ENCODE results near the gene RALA.
A peak's percentile ranks its signal among the peaks of the same experiment; 100 is the strongest.

RALA gene

DNA sequence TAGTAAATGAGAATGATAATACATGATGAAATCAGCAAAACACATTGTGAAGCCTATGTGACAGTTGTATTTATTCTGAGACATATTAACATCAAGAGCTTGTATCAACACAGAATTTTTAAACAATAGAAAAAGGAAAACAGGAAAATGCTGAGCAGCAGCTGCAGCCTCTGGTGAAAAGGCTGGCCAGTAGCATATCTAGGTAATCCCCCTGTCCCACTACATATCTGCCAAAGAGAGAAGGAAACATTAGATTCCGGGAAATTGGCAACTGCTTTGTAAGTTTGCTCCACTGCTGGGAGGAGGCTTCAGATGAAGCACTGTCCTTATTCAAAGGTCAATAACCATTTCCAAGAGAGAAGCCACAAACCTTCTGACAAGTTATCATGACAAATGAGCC lies 89.4 kb downstream of the RALA start:
- Histone ChIP-seq H3K36me3 (ENCODE audit: control insufficient read depth in 2 of 2, insufficient read depth in 2 of 2, low read length in 2 of 2) (peaks cover 0 to under 1% of the 10 kb centered on the region in 2 donors), H3K27me3 (ENCODE audit: control insufficient read depth in 2 of 2, insufficient read depth in 2 of 2, low read length in 2 of 2) (no peaks in the 10 kb centered on the region), H3K9ac (ENCODE audit: low read depth in 1 of 2, low read length in 2 of 2) (no peak overlapping the region), H3K27ac (ENCODE audit: low read depth in 2 of 2, low read length in 2 of 2) (no peak overlapping the region), H3K4me1 (ENCODE audit: control insufficient read depth in 2 of 2, insufficient read depth in 2 of 2, low read length in 2 of 2) (peaks cover 0 to 2% of the 10 kb centered on the region in 2 donors), H3K9me3 (ENCODE audit: control insufficient read depth in 2 of 2, low read length in 2 of 2) (peaks cover 0 to 4% of the 10 kb centered on the region in 2 donors), H3K4me3 (ENCODE audit: low read length in 2 of 2) (no peak overlapping the region)

DNA sequence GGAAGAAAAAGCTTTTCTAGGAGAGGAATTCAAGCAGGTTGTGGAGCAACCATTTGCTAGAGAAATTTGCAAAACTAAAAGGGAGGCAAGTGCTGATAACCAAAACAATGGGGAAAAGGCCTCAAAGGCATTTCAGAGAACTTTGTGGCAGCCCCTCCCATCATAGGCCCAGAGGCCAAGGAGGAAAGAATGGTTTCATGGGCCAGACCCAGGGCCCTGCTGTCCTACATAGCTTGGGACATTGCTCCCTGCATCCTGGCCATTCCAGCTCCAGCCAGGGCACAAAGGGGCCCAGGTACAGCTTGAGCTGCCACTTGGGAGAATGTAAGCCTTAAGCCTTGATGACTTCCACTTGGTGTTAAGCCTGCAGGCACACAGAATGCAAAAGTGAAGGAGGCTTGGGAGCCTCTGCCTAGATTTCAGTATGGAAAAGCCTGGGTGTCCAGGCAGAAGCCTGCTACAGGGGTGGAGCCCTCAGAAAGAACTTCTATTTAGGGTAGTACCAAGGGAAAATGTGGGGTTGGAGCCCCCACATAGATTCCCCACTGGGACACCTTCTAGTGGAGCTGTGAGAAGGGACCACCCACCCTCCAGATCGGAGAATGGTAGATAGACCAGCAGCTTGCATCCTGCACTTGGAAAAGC lies 91.2 kb downstream of the RALA start:
- Histone ChIP-seq H3K9me3 (ENCODE audit: control insufficient read depth in 2 of 2, low read length in 2 of 2) (peaks cover 0 to 4% of the 10 kb centered on the region in 2 donors), H3K4me3 (ENCODE audit: low read length in 2 of 2) (no peak overlapping the region), H3K36me3 (ENCODE audit: control insufficient read depth in 2 of 2, insufficient read depth in 2 of 2, low read length in 2 of 2) (no peaks in the 10 kb centered on the region), H3K9ac (ENCODE audit: low read depth in 1 of 2, low read length in 2 of 2) (no peak overlapping the region), H3K4me1 (ENCODE audit: control insufficient read depth in 2 of 2, insufficient read depth in 2 of 2, low read length in 2 of 2) (peaks cover 3 to 4% of the 10 kb centered on the region in 2 donors), H3K27me3 (ENCODE audit: control insufficient read depth in 2 of 2, insufficient read depth in 2 of 2, low read length in 2 of 2) (no peaks in the 10 kb centered on the region), H3K27ac (ENCODE audit: low read depth in 2 of 2, low read length in 2 of 2) (no peak overlapping the region)

DNA sequence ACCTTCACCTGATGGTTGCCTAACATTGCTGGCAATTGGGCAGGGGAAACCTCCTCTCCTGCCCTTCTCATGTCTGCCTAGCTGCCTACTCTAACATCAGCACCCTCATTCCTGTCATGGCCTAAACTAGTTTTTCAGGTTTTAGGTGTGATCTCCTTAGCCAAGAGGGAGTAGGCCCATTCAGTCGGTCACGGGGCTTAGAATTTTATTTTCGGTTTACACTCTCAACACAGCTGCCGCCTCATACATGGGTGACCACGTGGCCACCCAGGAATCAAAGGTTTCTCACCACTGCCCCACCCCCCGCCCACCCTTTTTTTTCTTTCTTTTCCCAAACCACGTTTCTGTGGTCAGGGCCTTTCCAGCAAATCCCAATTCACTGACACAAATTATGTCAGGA lies 97.2 kb downstream of the RALA start:
- H3K4me3 ChIP-seq (ENCODE audit: low read length in 2 of 2): peak overlapping the region in 1 of 2 donors; percentile 31
- H3K27ac ChIP-seq (ENCODE audit: low read depth in 2 of 2, low read length in 2 of 2): peak overlapping the region; percentile 90 to 94
- H3K9ac ChIP-seq (ENCODE audit: low read depth in 1 of 2, low read length in 2 of 2): peak overlapping the region in 1 of 2 donors; percentile 50
- no peaks in the 10 kb centered on the region for H3K9me3 ChIP-seq (ENCODE audit: control insufficient read depth in 2 of 2, low read length in 2 of 2)
- H3K4me1 ChIP-seq (ENCODE audit: control insufficient read depth in 2 of 2, insufficient read depth in 2 of 2, low read length in 2 of 2): peaks cover 13 to 18% of the 10 kb centered on the region in 2 donors
- H3K27me3 ChIP-seq (ENCODE audit: control insufficient read depth in 2 of 2, insufficient read depth in 2 of 2, low read length in 2 of 2): no peaks in the 10 kb centered on the region
- H3K36me3 ChIP-seq (ENCODE audit: control insufficient read depth in 2 of 2, insufficient read depth in 2 of 2, low read length in 2 of 2): no peaks in the 10 kb centered on the region

DNA sequence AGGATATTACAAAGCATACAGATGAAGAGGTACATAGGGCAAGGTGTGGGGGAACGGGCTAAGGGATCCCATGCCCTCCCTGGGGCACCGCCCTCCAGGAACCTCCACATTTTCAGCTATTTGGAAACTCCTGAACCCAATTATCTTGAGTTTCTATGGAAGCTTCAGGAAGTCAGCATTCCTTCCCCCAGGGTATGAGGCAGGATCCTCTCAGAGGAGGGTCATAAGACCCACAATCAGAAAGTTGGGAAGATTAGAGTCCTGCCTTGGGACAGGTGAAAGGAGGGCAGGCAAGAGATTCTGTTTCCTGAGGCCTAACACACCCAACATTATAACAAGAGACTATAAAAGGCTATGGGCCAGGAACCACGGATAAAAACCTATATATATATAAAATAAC lies 98.0 kb downstream of the RALA start:
- H3K36me3 ChIP-seq (ENCODE audit: control insufficient read depth in 2 of 2, insufficient read depth in 2 of 2, low read length in 2 of 2): no peaks in the 10 kb centered on the region
- H3K27ac ChIP-seq (ENCODE audit: low read depth in 2 of 2, low read length in 2 of 2): peak overlapping the region; percentile 78 to 87
- no peaks in the 10 kb centered on the region for H3K27me3 ChIP-seq (ENCODE audit: control insufficient read depth in 2 of 2, insufficient read depth in 2 of 2, low read length in 2 of 2)
- H3K4me1 ChIP-seq (ENCODE audit: control insufficient read depth in 2 of 2, insufficient read depth in 2 of 2, low read length in 2 of 2): peaks cover 13 to 18% of the 10 kb centered on the region in 2 donors
- peak overlapping the region in 1 of 2 donors; percentile 39 for H3K4me3 ChIP-seq (ENCODE audit: low read length in 2 of 2)
- H3K9me3 ChIP-seq (ENCODE audit: control insufficient read depth in 2 of 2, low read length in 2 of 2): no peaks in the 10 kb centered on the region
- no peak overlapping the region for H3K9ac ChIP-seq (ENCODE audit: low read depth in 1 of 2, low read length in 2 of 2)

DNA sequence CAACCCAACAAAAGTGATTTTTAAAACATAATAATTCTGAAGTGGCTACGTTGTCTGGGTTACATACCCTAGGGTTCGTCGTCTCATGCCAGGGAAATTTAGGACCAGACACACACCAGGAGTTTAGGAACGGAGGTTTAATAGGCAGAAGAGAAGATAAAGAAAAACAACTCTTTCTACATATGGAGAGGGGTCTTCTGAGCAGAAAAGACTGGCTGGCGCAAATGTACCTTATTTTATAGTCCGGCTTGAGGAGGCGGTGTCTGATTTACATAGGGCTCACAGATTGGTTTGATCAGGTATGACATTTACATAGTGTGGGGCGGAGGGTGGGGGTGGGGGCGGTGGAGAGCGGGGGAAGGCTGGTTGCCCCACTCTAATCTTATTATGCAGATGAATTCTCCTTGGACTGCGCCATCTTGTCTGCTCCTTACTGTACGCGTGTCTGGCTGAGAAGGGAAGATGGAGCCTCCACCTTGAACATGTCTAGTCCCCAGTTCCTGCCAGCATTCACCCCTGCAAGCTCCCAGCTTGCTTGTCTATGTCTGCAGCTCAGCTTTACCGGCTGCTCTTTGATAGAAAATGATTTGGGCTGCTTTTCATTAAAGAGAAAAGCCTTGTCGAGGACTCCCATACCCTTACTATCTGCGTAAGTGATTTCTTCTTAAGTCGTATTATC lies 98.7 kb downstream of the RALA start:
- Histone ChIP-seq H3K27ac (ENCODE audit: low read depth in 2 of 2, low read length in 2 of 2) (no peak overlapping the region), H3K4me1 (ENCODE audit: control insufficient read depth in 2 of 2, insufficient read depth in 2 of 2, low read length in 2 of 2) (peaks cover 13 to 18% of the 10 kb centered on the region in 2 donors), H3K36me3 (ENCODE audit: control insufficient read depth in 2 of 2, insufficient read depth in 2 of 2, low read length in 2 of 2) (no peaks in the 10 kb centered on the region), H3K9ac (ENCODE audit: low read depth in 1 of 2, low read length in 2 of 2) (no peak overlapping the region), H3K9me3 (ENCODE audit: control insufficient read depth in 2 of 2, low read length in 2 of 2) (no peaks in the 10 kb centered on the region), H3K27me3 (ENCODE audit: control insufficient read depth in 2 of 2, insufficient read depth in 2 of 2, low read length in 2 of 2) (no peaks in the 10 kb centered on the region), H3K4me3 (ENCODE audit: low read length in 2 of 2) (no peak overlapping the region)

GRCh38 chr7:39727231-39728012 lies 104.0 kb downstream of the RALA start:
- Histone ChIP-seq H3K36me3 (ENCODE audit: control insufficient read depth in 2 of 2, insufficient read depth in 2 of 2, low read length in 2 of 2) (no peaks in the 10 kb centered on the region), H3K9ac (ENCODE audit: low read depth in 1 of 2, low read length in 2 of 2) (no peak overlapping the region), H3K27me3 (ENCODE audit: control insufficient read depth in 2 of 2, insufficient read depth in 2 of 2, low read length in 2 of 2) (no peaks in the 10 kb centered on the region), H3K27ac (ENCODE audit: low read depth in 2 of 2, low read length in 2 of 2) (no peak overlapping the region), H3K9me3 (ENCODE audit: control insufficient read depth in 2 of 2, low read length in 2 of 2) (no peaks in the 10 kb centered on the region), H3K4me1 (ENCODE audit: control insufficient read depth in 2 of 2, insufficient read depth in 2 of 2, low read length in 2 of 2) (no peaks in the 10 kb centered on the region), H3K4me3 (ENCODE audit: low read length in 2 of 2) (no peak overlapping the region)

- Histone ChIP-seq H3K4me1 (ENCODE audit: control insufficient read depth in 2 of 2, insufficient read depth in 2 of 2, low read length in 2 of 2) (peaks cover 13 to 17% of the 10 kb centered on the region in 2 donors), H3K27me3 (ENCODE audit: control insufficient read depth in 2 of 2, insufficient read depth in 2 of 2, low read length in 2 of 2) (no peaks in the 10 kb centered on the region), H3K9ac (ENCODE audit: low read depth in 1 of 2, low read length in 2 of 2) (peak overlapping the region; percentile 82 to 83), H3K36me3 (ENCODE audit: control insufficient read depth in 2 of 2, insufficient read depth in 2 of 2, low read length in 2 of 2) (no peaks in the 10 kb centered on the region), H3K9me3 (ENCODE audit: control insufficient read depth in 2 of 2, low read length in 2 of 2) (no peaks in the 10 kb centered on the region), H3K4me3 (ENCODE audit: low read length in 2 of 2) (peak overlapping the region; percentile 82 to 87), H3K27ac (ENCODE audit: low read depth in 2 of 2, low read length in 2 of 2) (peak overlapping the region; percentile 75 to 82)
Observed at GRCh38 chr7:39732837-39733804, 109.7 kb downstream of the RALA start.

GRCh38 chr7:39733881-39734632 lies 110.7 kb downstream of the RALA start:
- Histone ChIP-seq H3K9me3 (ENCODE audit: control insufficient read depth in 2 of 2, low read length in 2 of 2) (no peaks in the 10 kb centered on the region), H3K27me3 (ENCODE audit: control insufficient read depth in 2 of 2, insufficient read depth in 2 of 2, low read length in 2 of 2) (no peaks in the 10 kb centered on the region), H3K27ac (ENCODE audit: low read depth in 2 of 2, low read length in 2 of 2) (peak overlapping the region; percentile 75 to 82), H3K36me3 (ENCODE audit: control insufficient read depth in 2 of 2, insufficient read depth in 2 of 2, low read length in 2 of 2) (no peaks in the 10 kb centered on the region), H3K9ac (ENCODE audit: low read depth in 1 of 2, low read length in 2 of 2) (peak overlapping the region; percentile 82 to 83), H3K4me1 (ENCODE audit: control insufficient read depth in 2 of 2, insufficient read depth in 2 of 2, low read length in 2 of 2) (peaks cover 13 to 17% of the 10 kb centered on the region in 2 donors), H3K4me3 (ENCODE audit: low read length in 2 of 2) (peak overlapping the region; percentile 82 to 87)

DNA sequence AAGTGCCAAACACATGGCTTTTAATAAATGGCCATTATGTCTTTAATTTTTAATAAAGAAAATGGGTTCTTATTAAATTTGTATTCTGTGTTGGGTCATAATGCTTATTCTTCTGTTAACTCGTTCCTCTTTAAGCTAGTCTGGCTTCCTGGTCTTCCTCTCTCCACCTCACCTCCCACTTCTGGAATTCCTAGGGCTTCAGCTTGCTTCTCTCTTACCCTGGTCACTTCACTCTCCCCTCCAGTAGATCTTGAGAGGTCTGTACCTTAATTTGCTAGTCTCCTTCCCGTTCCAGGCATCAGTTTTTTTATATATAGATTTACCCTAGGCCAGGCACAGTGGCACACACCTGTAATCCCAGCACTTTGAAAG lies 111.2 kb downstream of the RALA start:
- H3K4me3 ChIP-seq (ENCODE audit: low read length in 2 of 2): peak overlapping the region in 1 of 2 donors; percentile 82

More for the DNA sequence above, 111.2 kb downstream of the RALA start:
- H3K27me3 ChIP-seq (ENCODE audit: control insufficient read depth in 2 of 2, insufficient read depth in 2 of 2, low read length in 2 of 2): no peaks in the 10 kb centered on the region
- peaks cover 13 to 17% of the 10 kb centered on the region in 2 donors for H3K4me1 ChIP-seq (ENCODE audit: control insufficient read depth in 2 of 2, insufficient read depth in 2 of 2, low read length in 2 of 2)
- no peaks in the 10 kb centered on the region for H3K9me3 ChIP-seq (ENCODE audit: control insufficient read depth in 2 of 2, low read length in 2 of 2)
- H3K9ac ChIP-seq (ENCODE audit: low read depth in 1 of 2, low read length in 2 of 2): no peak overlapping the region
- no peak overlapping the region for H3K27ac ChIP-seq (ENCODE audit: low read depth in 2 of 2, low read length in 2 of 2)
- H3K36me3 ChIP-seq (ENCODE audit: control insufficient read depth in 2 of 2, insufficient read depth in 2 of 2, low read length in 2 of 2): no peaks in the 10 kb centered on the region
